Measurements from ENCODE around the gene PPFIA2.

DNA sequence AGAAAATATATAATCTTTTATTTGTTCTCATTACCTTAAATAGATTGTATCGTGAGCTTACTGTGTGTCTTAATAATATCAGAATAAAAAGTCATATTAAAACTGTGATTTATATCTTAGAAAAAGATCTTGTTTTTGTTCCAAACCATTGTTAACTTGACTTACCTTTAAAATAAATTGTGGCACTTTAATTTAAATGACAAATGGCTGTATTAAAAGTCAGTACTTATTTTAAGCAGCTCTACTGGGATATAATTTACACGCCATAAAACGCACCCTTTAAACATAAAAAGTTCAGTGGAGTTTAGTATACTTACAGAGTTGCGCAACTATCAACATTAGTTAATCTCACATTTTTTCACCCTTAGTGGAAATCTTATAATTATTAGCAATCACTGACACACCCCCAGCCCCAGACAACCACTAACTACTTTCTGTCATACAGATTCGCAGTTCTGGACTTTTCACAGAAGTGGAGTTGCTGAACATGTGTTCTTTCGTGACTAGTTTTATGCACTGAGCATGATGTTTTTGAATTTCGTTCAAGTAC, 369.5 kb downstream of the PPFIA2 start:
- TF ChIP-seq, protein P1, sequence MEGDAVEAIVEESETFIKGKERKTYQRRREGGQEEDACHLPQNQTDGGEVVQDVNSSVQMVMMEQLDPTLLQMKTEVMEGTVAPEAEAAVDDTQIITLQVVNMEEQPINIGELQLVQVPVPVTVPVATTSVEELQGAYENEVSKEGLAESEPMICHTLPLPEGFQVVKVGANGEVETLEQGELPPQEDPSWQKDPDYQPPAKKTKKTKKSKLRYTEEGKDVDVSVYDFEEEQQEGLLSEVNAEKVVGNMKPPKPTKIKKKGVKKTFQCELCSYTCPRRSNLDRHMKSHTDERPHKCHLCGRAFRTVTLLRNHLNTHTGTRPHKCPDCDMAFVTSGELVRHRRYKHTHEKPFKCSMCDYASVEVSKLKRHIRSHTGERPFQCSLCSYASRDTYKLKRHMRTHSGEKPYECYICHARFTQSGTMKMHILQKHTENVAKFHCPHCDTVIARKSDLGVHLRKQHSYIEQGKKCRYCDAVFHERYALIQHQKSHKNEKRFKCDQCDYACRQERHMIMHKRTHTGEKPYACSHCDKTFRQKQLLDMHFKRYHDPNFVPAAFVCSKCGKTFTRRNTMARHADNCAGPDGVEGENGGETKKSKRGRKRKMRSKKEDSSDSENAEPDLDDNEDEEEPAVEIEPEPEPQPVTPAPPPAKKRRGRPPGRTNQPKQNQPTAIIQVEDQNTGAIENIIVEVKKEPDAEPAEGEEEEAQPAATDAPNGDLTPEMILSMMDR (IDR thresholded peaks at IDR 0.05) = no peak
- TF ChIP-seq, protein P2, sequence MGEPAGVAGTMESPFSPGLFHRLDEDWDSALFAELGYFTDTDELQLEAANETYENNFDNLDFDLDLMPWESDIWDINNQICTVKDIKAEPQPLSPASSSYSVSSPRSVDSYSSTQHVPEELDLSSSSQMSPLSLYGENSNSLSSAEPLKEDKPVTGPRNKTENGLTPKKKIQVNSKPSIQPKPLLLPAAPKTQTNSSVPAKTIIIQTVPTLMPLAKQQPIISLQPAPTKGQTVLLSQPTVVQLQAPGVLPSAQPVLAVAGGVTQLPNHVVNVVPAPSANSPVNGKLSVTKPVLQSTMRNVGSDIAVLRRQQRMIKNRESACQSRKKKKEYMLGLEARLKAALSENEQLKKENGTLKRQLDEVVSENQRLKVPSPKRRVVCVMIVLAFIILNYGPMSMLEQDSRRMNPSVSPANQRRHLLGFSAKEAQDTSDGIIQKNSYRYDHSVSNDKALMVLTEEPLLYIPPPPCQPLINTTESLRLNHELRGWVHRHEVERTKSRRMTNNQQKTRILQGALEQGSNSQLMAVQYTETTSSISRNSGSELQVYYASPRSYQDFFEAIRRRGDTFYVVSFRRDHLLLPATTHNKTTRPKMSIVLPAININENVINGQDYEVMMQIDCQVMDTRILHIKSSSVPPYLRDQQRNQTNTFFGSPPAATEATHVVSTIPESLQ (CRISPR knock-in tag; IDR thresholded peaks at IDR 0.05) = no peak
- TF ChIP-seq, protein P3, sequence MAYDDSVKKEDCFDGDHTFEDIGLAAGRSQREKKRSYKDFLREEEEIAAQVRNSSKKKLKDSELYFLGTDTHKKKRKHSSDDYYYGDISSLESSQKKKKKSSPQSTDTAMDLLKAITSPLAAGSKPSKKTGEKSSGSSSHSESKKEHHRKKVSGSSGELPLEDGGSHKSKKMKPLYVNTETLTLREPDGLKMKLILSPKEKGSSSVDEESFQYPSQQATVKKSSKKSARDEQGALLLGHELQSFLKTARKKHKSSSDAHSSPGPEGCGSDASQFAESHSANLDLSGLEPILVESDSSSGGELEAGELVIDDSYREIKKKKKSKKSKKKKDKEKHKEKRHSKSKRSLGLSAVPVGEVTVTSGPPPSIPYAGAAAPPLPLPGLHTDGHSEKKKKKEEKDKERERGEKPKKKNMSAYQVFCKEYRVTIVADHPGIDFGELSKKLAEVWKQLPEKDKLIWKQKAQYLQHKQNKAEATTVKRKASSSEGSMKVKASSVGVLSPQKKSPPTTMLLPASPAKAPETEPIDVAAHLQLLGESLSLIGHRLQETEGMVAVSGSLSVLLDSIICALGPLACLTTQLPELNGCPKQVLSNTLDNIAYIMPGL (CRISPR knock-in tag; IDR thresholded peaks at IDR 0.05) = no peak
- no peak for TF ChIP-seq RORB (CRISPR knock-in tag; IDR thresholded peaks at IDR 0.05)
- no peak for TF ChIP-seq NR1H2 (CRISPR knock-in tag; IDR thresholded peaks at IDR 0.05)
- TF ChIP-seq TEAD4 (CRISPR knock-in tag; IDR thresholded peaks at IDR 0.05) = no peak
- no peak for TF ChIP-seq NR3C1 (CRISPR knock-in tag; conservative IDR thresholded peaks at IDR 0.05; ENCODE audit: low read depth)
- TF ChIP-seq, protein P4, sequence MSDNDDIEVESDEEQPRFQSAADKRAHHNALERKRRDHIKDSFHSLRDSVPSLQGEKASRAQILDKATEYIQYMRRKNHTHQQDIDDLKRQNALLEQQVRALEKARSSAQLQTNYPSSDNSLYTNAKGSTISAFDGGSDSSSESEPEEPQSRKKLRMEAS (CRISPR knock-in tag; IDR thresholded peaks at IDR 0.05) = no peak
- TF ChIP-seq ZNF416 (CRISPR knock-in tag; IDR thresholded peaks at IDR 0.05) = no peak
- TF ChIP-seq GRHL2 (CRISPR knock-in tag; IDR thresholded peaks at IDR 0.05; ENCODE audit: insufficient replicate concordance, severe bottlenecking) = no peak
- TF ChIP-seq TEAD1 (CRISPR knock-in tag; IDR thresholded peaks at IDR 0.05) = no peak
- TF ChIP-seq, protein P5, sequence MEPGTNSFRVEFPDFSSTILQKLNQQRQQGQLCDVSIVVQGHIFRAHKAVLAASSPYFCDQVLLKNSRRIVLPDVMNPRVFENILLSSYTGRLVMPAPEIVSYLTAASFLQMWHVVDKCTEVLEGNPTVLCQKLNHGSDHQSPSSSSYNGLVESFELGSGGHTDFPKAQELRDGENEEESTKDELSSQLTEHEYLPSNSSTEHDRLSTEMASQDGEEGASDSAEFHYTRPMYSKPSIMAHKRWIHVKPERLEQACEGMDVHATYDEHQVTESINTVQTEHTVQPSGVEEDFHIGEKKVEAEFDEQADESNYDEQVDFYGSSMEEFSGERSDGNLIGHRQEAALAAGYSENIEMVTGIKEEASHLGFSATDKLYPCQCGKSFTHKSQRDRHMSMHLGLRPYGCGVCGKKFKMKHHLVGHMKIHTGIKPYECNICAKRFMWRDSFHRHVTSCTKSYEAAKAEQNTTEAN (CRISPR knock-in tag; IDR thresholded peaks at IDR 0.05) = no peak

Measured in WTC11 (cell line).